PC-3 (cell line): ENCODE results near the gene MRM2. TPM values are rescaled to one million over a fixed set of nuclear protein-coding genes. Genes with fewer than 3 reads are reported as not detected.

ENCODE experiments used
- ATAC-seq: fragments of 200-7000 bp; cut with Tn5 transposase; 2 replicates; pipeline ENCODE4 v1.9.1; 2020; ENCODE audit warnings: mild to moderate bottlenecking, moderate library complexity
- BruUV-seq: library from RNA; stranded (reverse); fragments of 400-500 nt; replicated peaks from 2 replicates; lab custom pipeline; 2021; lab: Mats Ljungman, UMichigan
- CTCF ChIA-PET: fragments of 300-600 bp; sonication (Branson Sonifier 250); formaldehyde crosslinking; loops from one replicate; lab custom pipeline; 2022; ENCODE audit warnings: antibody characterized with exemption; lab: Charles Lee
- POLR2A ChIA-PET: fragments of 300-600 bp; sonication (Branson Sonifier 250); formaldehyde crosslinking; loops from one replicate; lab custom pipeline; 2022; ENCODE audit warnings: antibody characterized with exemption; ENCODE audit not compliant: unreplicated experiment; lab: Charles Lee
- DNase-seq: peaks from one replicate; pipeline ENCODE4 v3.0.0-alpha.2; 2015
- H2AFZ ChIP-seq: fragments of 300-600 bp; sonication (generic); 2 replicates; pipeline ENCODE4 v1.6.0; 2016; ENCODE audit warnings: antibody characterized with exemption, low read length
- H3F3A ChIP-seq: fragments of 300-600 bp; sonication (generic); one replicate; pipeline ENCODE4 v1.6.0; 2017; ENCODE audit warnings: antibody characterized with exemption, low read length, control low read depth, mild to moderate bottlenecking; ENCODE audit not compliant: unreplicated experiment
- H3K27ac ChIP-seq: fragments of 300-600 bp; sonication (generic); 2 replicates; pipeline ENCODE4 v1.5.1; 2016; ENCODE audit warnings: mild to moderate bottlenecking, low read length
- H3K27me3 ChIP-seq: fragments of 300-600 bp; sonication (generic); 2 replicates; pipeline ENCODE4 v1.6.1; 2016; ENCODE audit warnings: low read length, mixed read lengths
- H3K36me3 ChIP-seq: fragments of 300-600 bp; sonication (generic); 2 replicates; pipeline ENCODE4 v1.6.1; 2016; ENCODE audit warnings: low read depth, mixed run types, low read length, mixed read lengths
- H3K4me1 ChIP-seq: fragments of 300-600 bp; sonication (generic); 2 replicates; pipeline ENCODE4 v1.5.1; 2016; ENCODE audit warnings: low read length; ENCODE audit not compliant: insufficient read depth
- H3K4me2 ChIP-seq: fragments of 300-600 bp; sonication (generic); 2 replicates; pipeline ENCODE4 v1.6.0; 2016; ENCODE audit warnings: low read length
- H3K4me3 ChIP-seq: fragments of 300-600 bp; sonication (generic); 2 replicates; pipeline ENCODE4 v1.5.1; 2016; ENCODE audit warnings: mild to moderate bottlenecking, low read length, mixed read lengths
- H3K79me2 ChIP-seq: fragments of 300-600 bp; sonication (generic); 2 replicates; pipeline ENCODE4 v1.6.1; 2017; ENCODE audit warnings: low read length, mixed read lengths
- H3K9ac ChIP-seq: fragments of 300-600 bp; sonication (generic); 2 replicates; pipeline ENCODE4 v1.6.0; 2016; ENCODE audit warnings: mild to moderate bottlenecking, low read length
- H3K9me2 ChIP-seq: fragments of 300-600 bp; sonication (generic); replicated peaks from 2 replicates; pipeline ENCODE4 v1.6.1; 2016; ENCODE audit warnings: mixed run types, low read length, mixed read lengths
- H3K9me3 ChIP-seq: fragments of 300-600 bp; sonication (generic); 2 replicates; pipeline ENCODE4 v1.6.1; 2016; ENCODE audit warnings: low read length, mixed read lengths
- H4K20me1 ChIP-seq: fragments of 300-600 bp; sonication (generic); 2 replicates; pipeline ENCODE4 v1.6.1; 2016; ENCODE audit warnings: low read length, mixed read lengths
- CTCF ChIP-seq: fragments of 300-600 bp; sonication (generic); conservative IDR thresholded peaks from 2 replicates; pipeline ENCODE4 v1.5.1; 2017; ENCODE audit warnings: antibody characterized with exemption, low read depth, mild to moderate bottlenecking, low read length
- EZH2 ChIP-seq: fragments of 300-600 bp; sonication (generic); IDR thresholded peaks from one replicate; pipeline ENCODE4 v1.6.1; 2017; ENCODE audit warnings: antibody characterized with exemption, mild to moderate bottlenecking, low read length; ENCODE audit not compliant: unreplicated experiment
- EZH2phosphoT487 ChIP-seq: fragments of 300-600 bp; sonication (generic); IDR thresholded peaks from 2 replicates; pipeline ENCODE4 v1.6.1; 2018; ENCODE audit warnings: mild to moderate bottlenecking, antibody characterized with exemption, low read length, borderline replicate concordance
- intact Hi-C: fragments of 100-400 bp; cut with micrococcal nuclease; formaldehyde crosslinking; loops from 2 replicates; pipeline ENCODE4 v1.9.0; 2023
- total RNA-seq: library from RNA; depleted of rRNA; stranded (reverse); fragments of >200 nt; gene quantifications from 2 replicates; pipeline ENCODE4 v1.2.3, GENCODE V29; 2014

The MRM2 gene
- total RNA-seq, 1 experiment from 2014 or later = 42.6 TPM

- ChIA-PET CTCF (interaction anchor here (0.6 kb wide), 1 partner anchor 38 kb away, joined by 3 read pairs; no protein-coding TSS in a partner anchor), POLR2A (no interaction called here)
- Histone ChIP-seq H3F3A (no peaks in the 10 kb centered on the region), H3K4me2 (no peak overlapping the region), H3K36me3 (peaks cover 21% of the 10 kb centered on the region), H4K20me1 (no peaks in the 10 kb centered on the region), H3K27me3 (no peaks in the 10 kb centered on the region), H3K27ac (no peak overlapping the region), H3K79me2 (no peaks in the 10 kb centered on the region), H3K9me3 (no peaks in the 10 kb centered on the region), H3K4me3 (no peak overlapping the region), H3K9ac (no peak overlapping the region), H2AFZ (no peak overlapping the region), H3K9me2 (no peaks in the 10 kb centered on the region), H3K4me1 (no peaks in the 10 kb centered on the region)
- DNase-seq = no peak
- intact Hi-C loops = loop anchor here (5.0 kb wide), 2 partner anchors 53 to 548 kb away; no protein-coding TSS in a partner anchor
- BruUV-seq = no TSS peak
- ATAC-seq = no peak
- TF ChIP-seq CTCF (no peak), EZH2phosphoT487 (no peak), EZH2 (no peak)
Observed at GRCh38 chr7:2209961-2210323, 32.1 kb downstream of the MRM2 start.

GRCh38 chr7:2209146-2209960 is 32.7 kb downstream of the MRM2 start:
- no peaks in the 10 kb centered on the region for H4K20me1 ChIP-seq
- DNase-seq = peak; percentile 31
- intact Hi-C loops = loop anchor here (5.0 kb wide), 2 partner anchors 52 to 547 kb away; no protein-coding TSS in a partner anchor
- POLR2A ChIA-PET = no interaction called here
- no peak overlapping the region for H3K27ac ChIP-seq
- H3K9me3 ChIP-seq = no peaks in the 10 kb centered on the region
- no peaks in the 10 kb centered on the region for H3K79me2 ChIP-seq
- TF ChIP-seq EZH2 = no peak
- TF ChIP-seq CTCF = peak; percentile 63
- no TSS peak for BruUV-seq
- CTCF ChIA-PET = interaction anchor here (0.6 kb wide), 1 partner anchor 39 kb away, joined by 3 read pairs; no protein-coding TSS in a partner anchor
- H3K9me2 ChIP-seq = no peaks in the 10 kb centered on the region
- H3K4me1 ChIP-seq = no peaks in the 10 kb centered on the region
- no peak overlapping the region for H3K4me2 ChIP-seq
- no peaks in the 10 kb centered on the region for H3F3A ChIP-seq
- no peak overlapping the region for H2AFZ ChIP-seq
- H3K36me3 ChIP-seq = peaks cover 21% of the 10 kb centered on the region
- peak; percentile 69 for ATAC-seq
- H3K27me3 ChIP-seq = no peaks in the 10 kb centered on the region
- H3K4me3 ChIP-seq = no peak overlapping the region
- H3K9ac ChIP-seq = no peak overlapping the region

GRCh38 chr7:2208712-2209111 is 33.3 kb downstream of the MRM2 start:
- no peaks in the 10 kb centered on the region for H3K4me1 ChIP-seq
- BruUV-seq = no TSS peak
- ChIA-PET POLR2A (no interaction called here), CTCF (no interaction called here)
- no peak overlapping the region for H3K27ac ChIP-seq
- ATAC-seq (no peak), DNase-seq (no peak)
- no peaks in the 10 kb centered on the region for H3F3A ChIP-seq
- H3K4me3 ChIP-seq = no peak overlapping the region
- no peaks in the 10 kb centered on the region for H3K79me2 ChIP-seq
- no peak overlapping the region for H3K9ac ChIP-seq
- H3K27me3 ChIP-seq = no peaks in the 10 kb centered on the region
- H2AFZ ChIP-seq = no peak overlapping the region
- TF ChIP-seq EZH2phosphoT487 (no peak), CTCF (no peak), EZH2 (no peak)
- H3K36me3 ChIP-seq = peaks cover 21% of the 10 kb centered on the region
- no peaks in the 10 kb centered on the region for H3K9me2 ChIP-seq
- H4K20me1 ChIP-seq = no peaks in the 10 kb centered on the region
- H3K9me3 ChIP-seq = no peaks in the 10 kb centered on the region
- intact Hi-C loops = loop anchor here (5.0 kb wide), 2 partner anchors 51 to 546 kb away; no protein-coding TSS in a partner anchor
- no peak overlapping the region for H3K4me2 ChIP-seq
